NCI-H1694 (cell line): ENCODE data around the gene NAT14.
A peak's percentile ranks its signal among the peaks of the same experiment; 100 is the strongest.
"Not testable (repeated sequence)": the region's sequence is repeated elsewhere in the genome, so short reads cannot be mapped to it uniquely, and the experiment has no call there.

ENCODE experiments used
- DNase-seq: peaks from one replicate; lab custom pipeline; 2025; lab: John Stamatoyannopoulos, UW

The NAT14 gene

GRCh38 chr19:55503157-55503501 lies 18.1 kb downstream of the NAT14 start:
- no peak for DNase-seq

GRCh38 chr19:55503502-55504251 lies 18.7 kb downstream of the NAT14 start:
- DNase-seq = peak; percentile 87

DNA sequence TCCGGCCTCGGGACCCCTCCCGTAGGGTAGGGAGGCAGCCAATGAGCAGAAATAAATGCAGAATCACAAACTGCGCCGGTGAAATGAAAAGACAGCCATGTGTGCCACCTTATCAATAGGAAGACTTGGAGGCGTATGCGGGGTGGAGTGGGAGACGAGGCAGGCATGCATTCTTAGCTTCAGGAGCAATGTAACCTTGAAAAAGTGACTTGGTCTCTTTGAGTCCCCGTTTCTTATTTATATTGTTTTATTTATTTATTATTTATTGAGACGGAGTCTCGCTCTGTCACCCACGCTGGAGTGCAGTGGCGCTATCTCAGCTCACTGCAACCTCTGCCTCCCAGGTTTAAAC lies 19.2 kb downstream of the NAT14 start:
- no peak for DNase-seq

GRCh38 chr19:55504981-55505380 lies 20.0 kb downstream of the NAT14 start:
- DNase-seq = no peak

- no peak for DNase-seq
Measured at GRCh38 chr19:55508120-55508519, 23.1 kb downstream of the NAT14 start.

DNA sequence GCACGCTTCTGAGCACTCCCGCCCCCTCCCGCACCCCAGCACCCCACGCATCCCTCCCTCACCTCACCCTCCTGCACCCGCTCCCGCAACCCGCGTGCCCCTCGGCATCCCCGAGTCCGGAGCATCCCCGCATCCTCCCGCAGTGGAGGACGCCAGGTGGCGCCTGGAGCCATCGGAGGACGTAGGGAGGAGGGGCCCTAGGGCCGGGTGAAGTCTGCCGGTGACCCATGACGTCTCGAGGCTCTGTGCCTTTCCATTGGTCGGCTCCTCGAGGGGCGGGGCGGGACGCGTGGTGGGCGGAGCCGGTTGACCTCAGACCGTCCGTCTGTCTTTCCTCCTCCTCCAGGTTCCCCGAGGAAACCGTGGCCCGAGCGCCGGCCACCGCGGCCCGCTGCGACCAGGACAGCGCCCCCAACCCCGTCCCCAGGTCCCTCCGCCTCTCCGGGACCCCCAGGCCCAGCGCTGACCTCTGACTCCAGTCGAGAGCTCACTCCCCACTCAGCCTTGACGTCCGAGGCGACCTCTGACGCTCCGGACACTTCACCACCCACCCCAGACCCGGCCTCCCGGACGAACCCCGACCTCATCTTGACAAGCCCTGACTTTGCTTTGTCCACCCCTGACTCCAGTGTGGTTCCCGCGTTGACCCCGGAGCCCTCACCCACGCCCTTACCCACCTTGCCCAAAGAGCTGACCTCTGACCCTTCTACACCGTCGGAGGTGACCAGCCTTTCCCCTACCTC lies 32.1 kb downstream of the NAT14 start:
- DNase-seq = peak; percentile 88

- no peak for DNase-seq
Measured at GRCh38 chr19:55519451-55520311, 34.7 kb downstream of the NAT14 start.

DNA sequence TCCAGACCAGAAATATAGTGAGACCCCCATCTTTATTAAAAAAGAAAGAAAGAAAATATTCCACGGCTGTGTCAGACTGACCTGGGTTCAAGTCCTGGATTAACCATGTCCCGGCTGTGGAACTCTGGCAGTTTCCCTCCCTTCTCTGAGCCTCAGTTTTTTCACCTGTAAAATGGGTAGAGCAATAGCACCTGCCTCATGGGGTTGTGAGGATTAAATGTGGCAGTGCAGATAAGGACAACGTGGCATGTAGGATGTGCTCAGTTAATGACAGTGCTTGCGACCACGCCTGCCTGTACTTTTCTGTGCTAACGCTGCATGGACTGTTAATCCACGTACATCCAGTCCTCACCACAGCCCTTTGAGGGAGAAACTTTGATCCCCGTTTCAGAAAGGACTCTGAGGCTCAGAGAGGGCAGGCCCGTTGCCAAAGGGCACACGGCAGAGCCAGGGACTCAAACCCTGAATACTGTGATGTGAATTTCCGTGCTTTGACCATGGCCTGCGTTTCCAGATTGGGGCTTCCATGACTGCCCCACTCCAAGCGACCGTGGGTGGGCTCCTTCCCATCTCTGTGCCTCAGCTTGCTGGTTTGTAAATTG lies 35.8 kb downstream of the NAT14 start:
- no peak for DNase-seq

DNA sequence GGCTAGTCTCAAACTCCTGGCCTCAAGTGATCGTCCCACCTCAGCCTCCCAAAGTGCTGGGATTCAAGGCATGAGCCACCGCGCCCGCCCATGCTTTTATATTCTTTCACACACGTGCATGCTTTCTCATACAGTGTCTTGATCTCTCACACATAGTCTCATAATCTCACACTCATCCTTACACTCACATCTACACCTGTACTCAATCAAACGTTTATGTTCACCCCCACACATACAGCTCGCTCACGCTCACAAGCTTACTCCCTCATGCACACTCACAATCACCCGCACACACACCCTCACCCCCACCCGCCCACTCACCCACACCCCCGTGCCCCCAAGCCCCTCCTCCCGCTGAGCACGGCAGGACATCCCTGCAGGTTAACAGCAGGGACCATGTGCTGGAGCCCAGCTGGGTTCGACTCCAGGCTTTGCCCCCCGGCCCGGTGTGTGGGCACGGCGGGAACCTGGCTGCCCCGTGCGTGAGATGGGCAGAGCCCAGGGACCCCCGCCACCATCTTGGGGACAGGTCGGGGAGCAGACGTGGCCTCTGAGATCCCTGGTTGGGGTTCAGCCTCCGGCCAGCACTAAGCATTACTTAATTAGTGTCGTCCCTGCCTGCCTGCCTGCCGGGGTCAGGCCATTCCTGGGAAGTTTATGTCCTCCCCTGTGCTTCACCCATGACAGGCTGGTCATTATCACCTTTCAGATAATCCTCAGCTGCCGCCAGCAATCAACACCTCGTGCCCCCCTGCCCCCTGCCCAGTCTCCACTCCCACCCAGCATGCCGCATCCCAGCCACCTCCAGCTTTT lies 40.5 kb downstream of the NAT14 start:
- no peak for DNase-seq

- peak; percentile 76 for DNase-seq
Measured at GRCh38 chr19:55526216-55527196, 41.5 kb downstream of the NAT14 start.

DNA sequence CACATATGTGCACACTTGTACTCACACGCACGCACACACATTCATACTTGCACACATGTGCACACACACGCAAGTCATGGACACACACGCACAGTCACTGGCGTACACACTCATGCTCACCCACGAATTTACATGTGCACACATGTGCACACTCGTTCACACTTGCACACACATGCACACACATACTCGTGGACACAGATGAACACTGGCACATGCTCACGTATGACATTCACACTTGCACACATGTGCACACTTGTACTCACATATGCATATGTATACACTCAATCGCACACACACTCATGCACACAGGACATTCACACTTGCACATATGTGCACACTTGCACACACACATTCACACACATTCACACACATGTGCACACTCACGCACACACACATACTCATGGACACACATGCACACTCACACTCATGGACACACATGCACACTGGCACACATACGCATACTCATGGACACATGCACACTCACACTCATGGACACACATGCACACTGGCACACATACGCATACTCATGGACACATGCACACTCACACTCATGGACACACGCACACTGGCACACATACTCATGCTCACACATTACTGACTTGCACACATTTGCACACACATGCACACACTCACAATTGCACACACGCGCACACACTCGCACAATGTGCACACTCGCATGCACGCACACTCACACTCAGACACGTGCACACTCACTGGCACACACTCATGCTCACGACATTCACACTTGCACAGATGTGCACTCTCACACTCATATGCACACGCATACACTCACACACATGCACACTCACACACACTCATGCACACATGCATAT lies 42.4 kb downstream of the NAT14 start:
- no peak for DNase-seq

DNA sequence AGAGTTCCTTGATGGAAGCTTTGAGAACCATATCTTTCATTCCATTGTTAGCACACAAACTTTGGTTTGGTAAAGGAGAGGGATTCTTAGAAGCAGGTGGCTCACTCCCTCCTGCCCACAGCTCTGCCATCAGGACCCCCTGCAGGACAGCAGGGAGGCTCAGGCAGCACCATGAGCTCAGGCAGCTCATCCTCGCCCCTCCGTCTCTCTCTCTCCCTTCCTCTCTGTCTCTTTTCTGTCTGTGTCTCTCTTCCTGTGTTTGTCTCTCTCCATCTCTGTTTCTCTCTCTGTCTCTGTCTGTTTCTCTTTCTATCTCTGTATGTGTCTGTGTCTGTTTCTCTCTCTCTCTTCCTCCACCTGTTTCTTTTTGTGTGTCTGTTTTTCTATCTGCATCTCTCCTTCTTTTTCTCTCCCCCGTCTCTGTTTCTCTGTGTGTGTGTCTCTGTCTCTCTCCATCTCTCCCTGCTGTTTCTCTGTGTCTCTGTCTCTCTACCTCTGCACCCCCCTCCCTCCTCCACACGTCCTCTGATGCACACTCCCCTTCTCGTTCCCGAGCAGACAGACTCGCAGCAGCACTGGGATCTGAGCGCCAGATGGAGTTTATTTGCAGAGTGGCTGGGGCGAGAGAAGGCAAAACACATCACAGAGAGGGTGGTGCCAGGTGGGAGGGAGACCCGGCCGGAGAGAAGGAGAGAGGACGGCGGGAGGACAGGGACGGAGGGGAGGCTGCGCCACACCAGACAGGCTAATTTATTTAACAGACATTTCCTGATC lies 43.2 kb downstream of the NAT14 start:
- DNase-seq = peak; percentile 85

GRCh38 chr19:55529636-55530234 lies 44.7 kb downstream of the NAT14 start:
- DNase-seq = no peak

DNA sequence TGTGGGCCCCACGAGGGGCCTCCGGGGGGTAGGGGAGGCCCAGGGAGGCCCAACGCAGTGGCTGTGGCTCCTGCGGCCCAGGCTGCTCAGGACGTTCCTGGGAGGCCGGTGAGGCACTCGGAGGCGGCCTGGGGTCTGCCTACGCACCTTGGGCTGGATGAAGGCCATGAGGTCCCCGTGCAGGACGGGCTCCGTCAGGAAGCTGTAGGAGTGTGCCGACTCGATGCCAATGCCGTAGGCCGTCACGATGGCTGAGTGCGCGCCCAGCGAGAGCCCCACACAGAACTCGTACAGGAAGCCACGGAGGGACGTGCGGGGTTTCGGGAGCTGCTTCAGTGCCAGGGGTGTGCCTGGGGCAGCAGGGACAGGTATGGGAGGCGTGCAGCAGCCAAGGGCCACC lies 46.0 kb downstream of the NAT14 start:
- no peak for DNase-seq

- not testable (repeated sequence) for DNase-seq
Measured at GRCh38 chr19:55534280-55534679, 49.3 kb downstream of the NAT14 start.

DNA sequence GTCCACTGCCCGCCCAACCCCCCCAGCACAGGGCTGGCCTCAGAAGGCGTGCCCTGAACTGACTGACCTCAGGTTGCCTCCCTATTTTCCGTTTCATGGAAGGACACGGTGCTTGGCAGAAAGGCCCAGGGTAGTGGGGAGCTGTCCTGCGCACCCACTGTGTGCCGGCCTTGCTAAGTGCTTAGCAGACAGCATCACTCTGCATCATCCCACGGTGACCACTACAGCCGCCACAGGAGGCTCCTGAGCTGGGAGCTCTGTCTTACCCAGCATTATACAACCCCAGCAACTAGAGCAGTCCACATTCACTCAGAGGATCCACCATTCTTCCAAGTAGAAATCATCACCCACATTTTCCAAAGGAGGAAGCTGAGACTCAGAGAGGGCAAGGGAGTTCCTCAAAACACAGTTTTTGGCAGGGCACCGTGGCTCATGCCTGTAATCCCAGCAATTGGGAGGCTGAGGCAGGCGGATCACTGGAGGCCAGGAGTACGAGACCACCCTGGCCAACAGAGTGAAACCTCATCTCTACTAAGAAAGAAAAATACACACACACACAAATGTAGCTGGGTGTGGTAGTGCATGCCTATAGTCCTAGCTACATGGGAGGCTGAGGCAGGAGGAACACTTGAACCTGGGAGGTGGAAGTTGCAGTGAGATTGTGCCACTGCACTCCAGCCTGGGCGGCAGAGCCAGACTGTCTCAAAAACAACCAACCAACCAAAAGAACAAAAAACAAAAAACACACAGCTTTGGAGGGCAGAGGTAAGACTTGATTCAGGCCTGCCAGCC lies 50.4 kb downstream of the NAT14 start:
- no peak for DNase-seq

GRCh38 chr19:55535965-55536350 lies 51.0 kb downstream of the NAT14 start:
- DNase-seq = no peak
